ENCODE results near the gene EFNB3. TPM values are rescaled to one million over a fixed set of nuclear protein-coding genes. Genes with fewer than 3 reads are reported as not detected.

EFNB3 gene, protein sequence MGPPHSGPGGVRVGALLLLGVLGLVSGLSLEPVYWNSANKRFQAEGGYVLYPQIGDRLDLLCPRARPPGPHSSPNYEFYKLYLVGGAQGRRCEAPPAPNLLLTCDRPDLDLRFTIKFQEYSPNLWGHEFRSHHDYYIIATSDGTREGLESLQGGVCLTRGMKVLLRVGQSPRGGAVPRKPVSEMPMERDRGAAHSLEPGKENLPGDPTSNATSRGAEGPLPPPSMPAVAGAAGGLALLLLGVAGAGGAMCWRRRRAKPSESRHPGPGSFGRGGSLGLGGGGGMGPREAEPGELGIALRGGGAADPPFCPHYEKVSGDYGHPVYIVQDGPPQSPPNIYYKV
- total RNA-seq = 0.53 TPM

DNA sequence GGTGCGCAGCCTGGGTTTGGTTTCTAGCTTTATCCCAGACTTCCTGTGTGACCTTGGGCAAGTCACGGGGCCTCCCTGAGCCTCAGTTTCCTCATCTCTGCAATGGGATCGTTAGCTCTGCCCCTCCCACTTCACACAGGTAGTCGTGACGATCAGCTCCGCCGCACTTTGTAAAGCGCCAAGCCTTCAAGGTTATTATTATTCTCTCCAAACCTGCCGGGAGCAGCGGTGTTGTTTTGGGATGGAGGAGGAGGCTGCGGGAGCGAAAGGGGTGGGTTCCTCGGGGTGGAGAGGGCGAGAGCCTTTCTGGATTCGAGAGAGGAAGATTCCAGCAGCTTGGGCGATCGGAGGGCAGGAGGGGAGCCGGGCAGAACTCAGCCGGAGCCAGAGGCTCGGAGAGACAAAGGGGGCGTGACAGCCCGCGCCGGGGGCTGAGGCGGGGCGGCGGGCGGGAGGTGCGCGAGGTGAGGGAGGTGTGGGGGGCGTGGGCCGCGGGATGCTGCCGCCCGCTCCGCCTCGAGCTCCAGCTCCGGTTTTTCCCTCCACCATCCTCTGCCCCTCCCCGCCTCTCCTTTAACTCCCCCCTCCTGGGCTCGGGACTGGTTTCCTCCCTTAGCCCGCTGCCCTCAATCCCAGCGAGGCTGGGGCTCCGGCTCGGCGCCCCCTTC lies at the start of gene EFNB3:
EFNB3 (plus strand) TSS at position 602 of the 668 bp plus-strand sequence. CDS start 397 bp downstream, outside the sequence.
- DNase-seq (ENCODE audit: low spot score) (no peak), ATAC-seq (no peak)
- intact Hi-C loops (cut with DNase I) = loop anchor here (5.0 kb wide), 1 partner anchor 83 kb away; no protein-coding TSS in a partner anchor

DNA sequence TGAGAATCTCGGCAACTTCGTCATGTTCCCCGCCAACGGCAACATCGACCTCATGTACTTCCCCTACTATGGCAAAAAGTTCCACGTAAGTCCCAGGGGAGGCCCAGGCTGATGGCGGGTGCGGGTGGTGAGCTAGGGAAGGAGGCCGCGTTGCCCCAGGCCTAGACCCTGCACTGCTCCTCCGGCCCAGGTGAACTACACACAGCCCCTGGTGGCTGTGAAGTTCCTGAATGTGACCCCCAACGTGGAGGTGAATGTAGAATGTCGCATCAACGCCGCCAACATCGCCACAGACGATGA lies 49.5 kb upstream of the EFNB3 start:
- no peak for DNase-seq (ENCODE audit: low spot score)
- no peak for ATAC-seq
- intact Hi-C loops (cut with DNase I) = no loop called here

GRCh38 chr17:7656958-7657609 lies 47.9 kb upstream of the EFNB3 start:
- ATAC-seq (peak; percentile 49), DNase-seq (ENCODE audit: low spot score) (peak; percentile 69)
- intact Hi-C loops (cut with DNase I) = no loop called here

- intact Hi-C loops (cut with DNase I) = no loop called here
- DNase-seq (ENCODE audit: low spot score) = no peak
- ATAC-seq = peak; percentile 13
These were observed 37.2 kb upstream of the EFNB3 start for GRCh38 chr17:7667656-7668406.

DNA sequence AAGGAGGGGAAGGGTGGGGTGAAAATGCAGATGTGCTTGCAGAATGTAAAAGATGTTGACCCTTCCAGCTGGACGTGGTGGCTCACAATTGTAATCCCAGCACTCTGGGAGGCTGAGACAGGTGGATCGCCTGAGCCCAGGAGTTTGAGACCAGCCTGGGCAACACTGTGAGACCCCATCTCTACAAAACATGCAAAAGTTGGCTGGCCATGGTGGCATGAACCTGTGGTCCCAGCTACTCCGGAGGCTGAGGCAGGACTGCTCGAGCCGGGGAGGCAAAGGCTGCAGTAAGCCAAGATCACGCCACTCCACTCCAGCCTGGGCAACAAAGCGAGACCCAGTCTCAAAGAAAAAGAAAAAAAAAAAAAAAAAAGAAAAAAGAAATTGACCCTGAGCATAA lies 36.5 kb upstream of the EFNB3 start:
- intact Hi-C loops (cut with DNase I) = no loop called here
- ATAC-seq (no peak), DNase-seq (ENCODE audit: low spot score) (no peak)

GRCh38 chr17:7673239-7673638 lies 31.8 kb upstream of the EFNB3 start:
- ATAC-seq = no peak
- DNase-seq (ENCODE audit: low spot score) = no peak
- intact Hi-C loops (cut with DNase I) = no loop called here

DNA sequence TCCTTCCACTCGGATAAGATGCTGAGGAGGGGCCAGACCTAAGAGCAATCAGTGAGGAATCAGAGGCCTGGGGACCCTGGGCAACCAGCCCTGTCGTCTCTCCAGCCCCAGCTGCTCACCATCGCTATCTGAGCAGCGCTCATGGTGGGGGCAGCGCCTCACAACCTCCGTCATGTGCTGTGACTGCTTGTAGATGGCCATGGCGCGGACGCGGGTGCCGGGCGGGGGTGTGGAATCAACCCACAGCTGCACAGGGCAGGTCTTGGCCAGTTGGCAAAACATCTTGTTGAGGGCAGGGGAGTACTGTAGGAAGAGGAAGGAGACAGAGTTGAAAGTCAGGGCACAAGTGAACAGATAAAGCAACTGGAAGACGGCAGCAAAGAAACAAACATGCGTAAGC lies 30.1 kb upstream of the EFNB3 start:
- intact Hi-C loops (cut with DNase I) = no loop called here
- ATAC-seq (no peak), DNase-seq (ENCODE audit: low spot score) (no peak)

- no peak for ATAC-seq
- no peak for DNase-seq (ENCODE audit: low spot score)
- intact Hi-C loops (cut with DNase I) = no loop called here
These were observed 28.5 kb upstream of the EFNB3 start for GRCh38 chr17:7676533-7676932.

DNA sequence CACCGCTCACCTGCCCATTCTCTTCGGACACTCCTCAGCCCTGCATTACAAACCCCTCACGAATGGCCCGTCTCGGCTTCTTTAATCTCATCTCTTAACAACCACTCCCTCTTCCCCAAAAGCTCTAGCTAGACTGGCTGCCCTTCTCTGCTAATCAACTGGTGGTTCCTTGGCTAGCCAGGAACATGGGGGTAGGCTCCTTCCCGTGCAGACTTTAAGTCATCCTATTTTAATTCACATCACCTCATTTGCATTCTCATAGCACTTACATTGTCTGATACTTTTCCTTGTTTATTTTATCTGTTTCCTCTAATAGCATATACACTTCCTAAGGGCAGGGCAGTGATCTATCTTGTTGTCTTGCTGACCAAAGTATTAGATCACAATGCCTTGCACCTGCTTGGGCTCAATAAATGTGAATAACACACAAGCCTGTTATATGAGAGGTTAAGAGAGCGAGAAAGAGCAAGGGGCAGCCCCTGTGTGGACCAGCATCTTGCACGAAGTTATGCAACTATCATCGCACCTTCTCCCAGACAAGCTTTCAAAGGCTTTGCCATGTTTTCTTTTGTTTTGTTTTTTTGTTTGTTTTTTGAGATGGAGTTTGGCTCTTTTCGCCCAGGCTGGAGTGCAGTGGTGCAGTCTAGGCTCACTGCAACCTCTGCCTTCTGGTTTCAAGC lies 27.5 kb upstream of the EFNB3 start:
- ATAC-seq (no peak), DNase-seq (ENCODE audit: low spot score) (no peak)
- intact Hi-C loops (cut with DNase I) = no loop called here

- no peak for ATAC-seq
- DNase-seq (ENCODE audit: low spot score) = no peak
- intact Hi-C loops (cut with DNase I) = loop anchor here (10.0 kb wide), 1 partner anchor 50 kb away; the partner anchor contains the start of gene SHBG
These were observed 20.0 kb upstream of the EFNB3 start for GRCh38 chr17:7684851-7685532.

DNA sequence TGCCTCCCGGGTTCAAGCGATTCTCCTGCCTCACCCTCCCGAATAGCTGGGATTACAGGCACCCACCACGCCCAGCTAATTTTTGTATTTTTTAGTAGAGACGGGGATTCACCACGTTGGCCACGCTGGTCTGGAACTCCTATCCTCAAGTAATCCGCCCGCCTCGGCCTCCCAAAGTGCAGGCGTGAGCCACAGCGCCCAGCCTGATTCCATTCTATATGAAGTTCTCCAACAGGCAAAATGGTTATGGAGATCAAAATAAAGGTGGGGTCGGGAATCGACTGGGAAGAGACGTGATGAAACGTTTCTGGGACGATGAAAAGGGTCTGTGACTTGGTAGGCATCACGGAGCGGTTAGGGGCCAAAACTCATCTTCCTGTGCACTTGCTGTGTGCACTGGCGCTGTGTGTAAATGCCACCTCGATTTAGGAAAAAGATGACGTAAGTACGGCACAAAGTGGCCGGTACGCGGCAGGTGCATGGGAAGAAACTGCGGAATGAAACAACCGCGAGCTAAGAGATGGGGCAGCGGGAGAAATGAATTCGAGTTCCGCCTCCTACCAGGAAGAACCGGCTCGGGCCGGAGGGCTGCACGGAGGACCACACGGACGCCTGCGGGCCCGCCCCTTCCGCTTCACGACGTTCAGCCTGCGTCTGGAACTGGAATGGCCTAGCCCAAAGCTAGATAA lies 19.3 kb upstream of the EFNB3 start:
- DNase-seq (ENCODE audit: low spot score) = peak; percentile 96
- intact Hi-C loops (cut with DNase I) = loop anchor here (10.0 kb wide), 1 partner anchor 51 kb away; the partner anchor contains the start of gene SHBG
- ATAC-seq = peak; percentile 91

GRCh38 chr17:7686222-7687071 lies 18.6 kb upstream of the EFNB3 start:
- intact Hi-C loops (cut with DNase I) = loop anchor here (10.0 kb wide), 1 partner anchor 52 kb away; the partner anchor contains the start of gene SHBG
- ATAC-seq (peak; percentile 75), DNase-seq (ENCODE audit: low spot score) (peak; percentile 83)

GRCh38 chr17:7687072-7687907 lies 17.7 kb upstream of the EFNB3 start, which contains the start of gene TP53:
Gene TP53, minus strand, starts transcription at chr17:7687490. Its CDS starts 10,896 bp downstream, at chr17:7676594.
- peak; percentile 91 for DNase-seq (ENCODE audit: low spot score)
- peak; percentile 86 for ATAC-seq
- intact Hi-C loops (cut with DNase I) = loop anchor here (10.0 kb wide), 1 partner anchor 52 kb away; the partner anchor contains the start of gene SHBG

GRCh38 chr17:7687908-7688807 lies 16.8 kb upstream of the EFNB3 start, which contains the start of gene WRAP53:
Gene WRAP53, plus strand, starts transcription at chr17:7688477. Its CDS starts 172 bp downstream, at chr17:7688649.
- DNase-seq (ENCODE audit: low spot score) (peak; percentile 97), ATAC-seq (peak; percentile 95)
- intact Hi-C loops (cut with DNase I) = loop anchor here (10.0 kb wide), 1 partner anchor 53 kb away; the partner anchor contains the start of gene SHBG
